Activated T-cell treated with anti-CD3 and anti-CD28 coated beads, Interleukin-2, amount 50 U/mL, for 4 hours (primary cell): ENCODE results near the gene CES4A. TPM values are rescaled to one million over a fixed set of nuclear protein-coding genes. Genes with fewer than 3 reads are reported as not detected.
A peak's percentile ranks its signal among the peaks of the same experiment; 100 is the strongest.
"Not testable (repeated sequence)": the region's sequence is repeated elsewhere in the genome, so short reads cannot be mapped to it uniquely, and the experiment has no call there.

ENCODE experiments used
- ATAC-seq, 2 donors: fragments of 200-7000 bp; cut with Tn5 transposase; one replicate each; pipeline ENCODE4 v1.10.0; 2021
- DNase-seq: peaks from one replicate; pipeline ENCODE4 v3.0.0-alpha.2; 2020
- H3K27me3 Mint-ChIP-seq: one replicate; pipeline ENCODE4 v1.8.0; 2021; ENCODE audit warnings: low read depth, mixed read lengths
- H3K36me3 Mint-ChIP-seq: one replicate; pipeline ENCODE4 v1.8.0; 2022; ENCODE audit warnings: mixed read lengths; ENCODE audit not compliant: insufficient read depth
- H3K4me1 Mint-ChIP-seq: one replicate; pipeline ENCODE4 v1.8.0; 2021; ENCODE audit warnings: low read depth, mixed read lengths
- H3K4me3 Mint-ChIP-seq: one replicate; pipeline ENCODE4 v1.8.0; 2021; ENCODE audit warnings: mild to moderate bottlenecking, moderate library complexity, mixed read lengths
- H3K9me3 Mint-ChIP-seq: one replicate; pipeline ENCODE4 v1.8.0; 2021; ENCODE audit warnings: mixed read lengths
- total RNA-seq, 3 donors: library from RNA; stranded (reverse); gene quantifications; one replicate each; pipeline ENCODE4 v1.2.1, GENCODE V29; 2021

CES4A gene
- total RNA-seq, 3 donors from 2014 or later, result 6.2 to 10.7 (median 6.6) TPM

DNA sequence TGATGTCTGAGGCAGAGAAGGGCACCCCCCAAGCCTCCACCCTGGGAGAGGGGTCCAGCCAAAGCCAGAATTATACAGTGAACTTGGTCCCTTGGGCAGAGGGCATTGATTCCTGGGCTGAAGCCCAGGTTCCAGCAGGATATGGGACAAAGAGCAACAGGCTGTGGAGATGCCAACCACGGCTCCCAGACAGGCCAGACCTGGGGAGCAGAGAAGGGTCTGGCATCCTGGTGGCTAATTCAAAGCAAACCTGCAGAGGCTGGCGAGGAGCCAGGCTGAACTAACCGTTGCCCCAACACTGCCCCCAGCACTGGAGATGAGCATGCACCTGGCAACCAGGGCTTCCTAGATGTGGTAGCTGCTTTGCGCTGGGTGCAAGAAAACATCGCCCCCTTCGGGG is 24.3 kb upstream of the CES4A start:
- no peak for ATAC-seq
- Mint-ChIP-seq H3K36me3 (no peaks in the 10 kb centered on the region), H3K27me3 (no peaks in the 10 kb centered on the region)

DNA sequence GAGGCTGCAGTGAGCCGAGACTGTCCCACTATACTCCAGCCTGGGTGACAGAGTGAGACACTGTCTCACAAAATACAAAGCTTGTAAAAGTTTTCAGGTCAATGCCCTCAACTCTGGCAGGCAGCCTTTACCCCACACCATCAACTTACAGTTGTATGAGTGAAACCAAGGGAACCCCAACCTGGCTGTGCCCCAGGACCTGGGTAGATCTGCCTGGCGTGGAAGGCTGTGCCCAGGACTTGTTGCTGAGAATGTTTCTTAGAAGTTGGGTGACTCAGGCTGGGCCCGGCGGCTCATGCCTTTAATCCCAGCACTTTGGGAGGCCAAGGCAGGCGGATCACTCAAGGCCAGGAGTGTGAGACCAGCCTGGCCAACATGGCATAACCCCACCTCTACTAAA is 19.5 kb upstream of the CES4A start:
- H3K36me3 Mint-ChIP-seq, result no peaks in the 10 kb centered on the region
- ATAC-seq (no peak), DNase-seq (no peak)
- no peak overlapping the region for H3K4me3 Mint-ChIP-seq
- no peaks in the 10 kb centered on the region for H3K9me3 Mint-ChIP-seq
- H3K4me1 Mint-ChIP-seq, result no peaks in the 10 kb centered on the region
- H3K27me3 Mint-ChIP-seq, result no peaks in the 10 kb centered on the region

More for the DNA sequence above, 24.3 kb upstream of the CES4A start:
- no peak for DNase-seq
- Mint-ChIP-seq H3K4me1 (peaks cover 5% of the 10 kb centered on the region), H3K4me3 (no peak overlapping the region), H3K9me3 (no peaks in the 10 kb centered on the region)

GRCh38 chr16:66970775-66971720 is 17.3 kb upstream of the CES4A start:
- Mint-ChIP-seq H3K36me3 (no peaks in the 10 kb centered on the region), H3K4me3 (no peak overlapping the region), H3K9me3 (no peaks in the 10 kb centered on the region), H3K27me3 (peaks cover 1% of the 10 kb centered on the region), H3K4me1 (peaks cover 9% of the 10 kb centered on the region)
- DNase-seq (no peak), ATAC-seq (no peak)

- ATAC-seq (no peak), DNase-seq (no peak)
- H3K36me3 Mint-ChIP-seq, result no peaks in the 10 kb centered on the region
- peaks cover 3% of the 10 kb centered on the region for H3K27me3 Mint-ChIP-seq
- peaks cover 9% of the 10 kb centered on the region for H3K4me1 Mint-ChIP-seq
- no peaks in the 10 kb centered on the region for H3K9me3 Mint-ChIP-seq
- no peak overlapping the region for H3K4me3 Mint-ChIP-seq
Observed at GRCh38 chr16:66972983-66973382, 15.4 kb upstream of the CES4A start.

DNA sequence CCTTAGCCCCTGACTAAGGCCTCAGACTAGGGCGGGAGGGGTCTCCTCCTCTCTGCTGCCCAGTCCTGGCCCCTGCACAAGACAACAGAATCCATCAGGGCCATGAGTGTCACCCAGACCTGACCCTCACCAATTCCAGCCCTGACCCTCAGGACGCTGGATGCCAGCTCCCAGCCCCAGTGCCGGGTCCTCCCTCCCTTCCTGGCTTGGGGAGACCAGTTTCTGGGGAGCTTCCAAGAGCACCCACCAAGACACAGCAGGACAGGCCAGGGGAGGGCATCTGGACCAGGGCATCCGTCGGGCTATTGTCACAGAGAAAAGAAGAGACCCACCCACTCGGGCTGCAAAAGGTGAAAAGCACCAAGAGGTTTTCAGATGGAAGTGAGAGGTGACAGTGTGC is 14.7 kb upstream of the CES4A start:
- Mint-ChIP-seq H3K27me3 (peaks cover 3% of the 10 kb centered on the region), H3K4me1 (peaks cover 9% of the 10 kb centered on the region), H3K9me3 (no peaks in the 10 kb centered on the region), H3K4me3 (no peak overlapping the region), H3K36me3 (no peaks in the 10 kb centered on the region)
- no peak for DNase-seq
- ATAC-seq, result no peak

DNA sequence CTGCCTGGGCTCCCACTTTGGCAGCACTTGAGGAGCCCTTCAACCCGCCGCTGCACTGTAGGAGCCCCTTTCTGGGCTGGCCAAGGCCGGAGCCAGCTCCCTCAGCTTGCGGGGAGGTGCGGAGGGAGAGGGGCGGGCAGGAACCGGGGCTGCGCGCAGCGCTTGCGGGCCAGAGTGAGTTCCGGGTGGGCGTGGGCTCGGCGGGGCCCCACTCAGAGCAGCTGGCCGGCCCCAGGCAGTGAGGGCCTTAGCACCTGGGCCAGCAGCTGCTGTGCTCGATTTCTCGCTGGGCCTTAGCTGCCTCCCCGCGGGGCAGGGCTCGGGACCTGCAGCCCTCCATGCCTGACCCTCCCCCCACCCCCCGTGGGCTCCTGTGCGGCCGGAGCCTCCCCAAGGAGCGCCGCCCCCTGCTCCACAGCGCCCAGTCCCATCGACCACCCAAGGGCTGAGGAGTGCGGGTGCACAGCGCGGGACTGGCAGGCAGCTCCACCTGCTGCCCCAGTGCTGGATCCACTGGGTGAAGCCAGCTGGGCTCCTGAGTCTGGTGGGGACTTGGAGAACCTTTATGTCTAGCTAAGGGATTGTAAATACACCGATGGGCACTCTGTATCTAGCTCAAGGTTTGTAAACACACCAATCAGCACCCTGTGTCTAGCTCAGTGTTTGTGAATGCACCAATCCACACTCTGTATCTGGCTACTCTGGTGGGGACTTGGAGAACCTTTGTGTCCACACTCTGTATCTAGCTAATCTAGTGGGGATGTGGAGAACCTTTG is 14.0 kb upstream of the CES4A start:
- not testable (repeated sequence) for H3K9me3 Mint-ChIP-seq, ATAC-seq, H3K27me3 Mint-ChIP-seq, DNase-seq, H3K4me1 Mint-ChIP-seq, H3K36me3 Mint-ChIP-seq
- peak overlapping the region; percentile 61 for H3K4me3 Mint-ChIP-seq

DNA sequence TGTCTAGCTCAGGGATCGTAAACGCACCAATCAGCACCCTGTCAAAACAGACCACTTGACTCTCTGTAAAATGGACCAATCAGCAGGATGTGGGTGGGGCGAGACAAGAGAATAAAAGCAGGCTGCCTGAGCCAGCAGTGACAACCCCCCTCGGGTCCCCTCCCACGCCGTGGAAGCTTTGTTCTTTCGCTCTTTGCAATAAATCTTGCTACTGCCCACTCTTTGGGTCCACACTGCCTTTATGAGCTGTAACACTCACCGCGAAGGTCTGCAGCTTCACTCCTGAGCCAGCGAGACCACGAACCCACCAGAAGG is 13.5 kb upstream of the CES4A start:
- not testable (repeated sequence) for H3K36me3 Mint-ChIP-seq, ATAC-seq, H3K9me3 Mint-ChIP-seq, H3K4me1 Mint-ChIP-seq, H3K27me3 Mint-ChIP-seq
- peak; percentile 26 for DNase-seq
- peak overlapping the region; percentile 61 for H3K4me3 Mint-ChIP-seq

DNA sequence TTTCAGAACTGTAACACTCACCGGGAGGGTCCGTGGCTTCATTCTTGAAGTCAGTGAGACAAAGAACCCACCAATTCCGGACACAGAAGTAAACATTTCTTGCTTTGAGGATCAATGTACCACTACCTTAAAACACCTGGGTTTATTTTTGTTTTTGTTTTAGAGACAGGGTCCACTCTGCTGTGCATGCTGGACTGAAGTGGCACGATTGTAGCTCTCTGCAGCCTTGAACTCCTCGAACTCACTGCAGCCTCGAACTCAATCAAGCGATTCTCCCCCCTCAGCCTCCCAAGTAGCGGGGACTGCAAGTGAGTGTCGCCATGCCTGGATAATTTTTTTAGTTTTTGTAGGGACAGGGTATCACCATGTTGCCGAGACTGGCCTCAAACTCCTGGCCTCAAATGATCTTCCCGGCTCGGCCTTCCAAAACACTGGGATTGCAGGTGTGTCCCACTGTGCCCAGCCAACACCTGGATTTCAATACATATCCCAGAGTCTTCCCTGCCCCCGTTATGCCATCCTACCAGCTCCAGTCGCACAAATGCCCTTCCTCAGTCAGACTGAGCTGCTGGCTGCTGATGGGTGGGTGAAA is 13.0 kb upstream of the CES4A start:
- ATAC-seq (no peak), DNase-seq (no peak)
- Mint-ChIP-seq H3K9me3 (no peaks in the 10 kb centered on the region), H3K36me3 (no peaks in the 10 kb centered on the region), H3K4me3 (peak overlapping the region; percentile 61), H3K27me3 (peaks cover 3% of the 10 kb centered on the region), H3K4me1 (peaks cover 9% of the 10 kb centered on the region)

- Mint-ChIP-seq H3K36me3 (no peaks in the 10 kb centered on the region), H3K27me3 (peaks cover 3% of the 10 kb centered on the region), H3K9me3 (no peaks in the 10 kb centered on the region), H3K4me1 (peaks cover 11% of the 10 kb centered on the region), H3K4me3 (no peak overlapping the region)
- ATAC-seq (no peak), DNase-seq (no peak)
Observed at GRCh38 chr16:66976746-66977145, 11.6 kb upstream of the CES4A start.

GRCh38 chr16:66977341-66978113 is 10.9 kb upstream of the CES4A start:
- Mint-ChIP-seq H3K4me1 (peaks cover 17% of the 10 kb centered on the region), H3K4me3 (no peak overlapping the region), H3K9me3 (no peaks in the 10 kb centered on the region), H3K27me3 (peaks cover 3% of the 10 kb centered on the region), H3K36me3 (no peaks in the 10 kb centered on the region)
- DNase-seq, result peak; percentile 92
- ATAC-seq, result peak; percentile 97 to 99

DNA sequence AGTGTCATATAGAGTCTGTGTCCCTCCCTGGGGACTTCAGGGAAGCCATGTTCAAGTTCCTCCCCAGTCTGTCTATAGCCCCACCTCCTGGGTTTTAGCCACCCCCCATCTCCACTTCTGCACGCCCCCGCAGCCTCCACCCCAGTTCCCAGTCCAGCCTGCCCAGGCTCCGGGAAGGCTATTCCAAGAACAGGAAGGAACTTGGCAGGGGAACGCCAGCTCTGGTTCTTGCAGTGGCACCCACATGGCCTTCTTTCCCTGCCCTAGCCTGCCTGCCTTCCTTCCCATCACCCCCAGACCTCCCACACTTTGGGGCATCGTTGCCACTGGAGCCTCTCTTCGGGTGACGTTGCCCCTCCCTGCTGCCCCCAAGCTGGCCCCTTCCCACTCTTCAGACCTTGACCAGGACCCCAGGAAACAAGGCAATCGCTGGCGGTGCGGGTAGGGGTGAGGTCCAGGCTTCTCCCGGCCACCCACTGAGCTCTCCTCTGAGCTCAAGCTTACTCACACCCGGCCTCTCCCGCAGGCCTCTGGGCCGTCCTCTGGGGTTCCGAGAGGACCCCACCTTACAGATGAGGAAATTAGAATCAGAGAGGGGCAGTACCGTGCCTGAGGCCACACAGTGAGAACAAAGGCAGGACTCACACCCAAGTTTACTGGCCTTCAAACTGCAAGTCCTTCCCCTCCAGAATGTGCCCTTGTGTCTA is 9.2 kb upstream of the CES4A start:
- H3K4me3 Mint-ChIP-seq, result no peak overlapping the region
- peaks cover 27% of the 10 kb centered on the region for H3K4me1 Mint-ChIP-seq
- DNase-seq (no peak), ATAC-seq (no peak)
- no peaks in the 10 kb centered on the region for H3K9me3 Mint-ChIP-seq
- H3K27me3 Mint-ChIP-seq, result peaks cover 3% of the 10 kb centered on the region
- H3K36me3 Mint-ChIP-seq, result no peaks in the 10 kb centered on the region

GRCh38 chr16:66983033-66983432 is 5.4 kb upstream of the CES4A start:
- Mint-ChIP-seq H3K4me1 (peaks cover 38% of the 10 kb centered on the region), H3K4me3 (no peak overlapping the region), H3K9me3 (no peaks in the 10 kb centered on the region), H3K27me3 (no peaks in the 10 kb centered on the region), H3K36me3 (no peaks in the 10 kb centered on the region)
- DNase-seq (no peak), ATAC-seq (no peak)

GRCh38 chr16:66984892-66985311 is 3.5 kb upstream of the CES4A start:
- H3K4me1 Mint-ChIP-seq, result peaks cover 38% of the 10 kb centered on the region
- H3K4me3 Mint-ChIP-seq, result peak overlapping the region; percentile 58
- no peaks in the 10 kb centered on the region for H3K27me3 Mint-ChIP-seq

More at GRCh38 chr16:66984892-66985311, 3.5 kb upstream of the CES4A start:
- Mint-ChIP-seq H3K9me3 (no peaks in the 10 kb centered on the region), H3K36me3 (no peaks in the 10 kb centered on the region)
- peak; percentile 43 for DNase-seq
- peak; percentile 91 to 92 for ATAC-seq
